ENCODE measurements around the gene CLRN3.

GRCh38 chr10:127897177-127897576, 4.4 kb upstream of the CLRN3 start:
- TF ChIP-seq, protein P1, sequence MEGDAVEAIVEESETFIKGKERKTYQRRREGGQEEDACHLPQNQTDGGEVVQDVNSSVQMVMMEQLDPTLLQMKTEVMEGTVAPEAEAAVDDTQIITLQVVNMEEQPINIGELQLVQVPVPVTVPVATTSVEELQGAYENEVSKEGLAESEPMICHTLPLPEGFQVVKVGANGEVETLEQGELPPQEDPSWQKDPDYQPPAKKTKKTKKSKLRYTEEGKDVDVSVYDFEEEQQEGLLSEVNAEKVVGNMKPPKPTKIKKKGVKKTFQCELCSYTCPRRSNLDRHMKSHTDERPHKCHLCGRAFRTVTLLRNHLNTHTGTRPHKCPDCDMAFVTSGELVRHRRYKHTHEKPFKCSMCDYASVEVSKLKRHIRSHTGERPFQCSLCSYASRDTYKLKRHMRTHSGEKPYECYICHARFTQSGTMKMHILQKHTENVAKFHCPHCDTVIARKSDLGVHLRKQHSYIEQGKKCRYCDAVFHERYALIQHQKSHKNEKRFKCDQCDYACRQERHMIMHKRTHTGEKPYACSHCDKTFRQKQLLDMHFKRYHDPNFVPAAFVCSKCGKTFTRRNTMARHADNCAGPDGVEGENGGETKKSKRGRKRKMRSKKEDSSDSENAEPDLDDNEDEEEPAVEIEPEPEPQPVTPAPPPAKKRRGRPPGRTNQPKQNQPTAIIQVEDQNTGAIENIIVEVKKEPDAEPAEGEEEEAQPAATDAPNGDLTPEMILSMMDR (IDR thresholded peaks at IDR 0.05; ENCODE audit: insufficient read depth, low read depth, low read length) = no peak
- TF ChIP-seq EZH2 (IDR thresholded peaks at IDR 0.05; ENCODE audit: insufficient read depth, low read length) = no peak

All from astrocyte (in vitro differentiated cells and primary cell).